Measurements from ENCODE around the gene THOC1. TPM values are rescaled to one million over a fixed set of nuclear protein-coding genes. Genes with fewer than 3 reads are reported as not detected.

THOC1 gene
- total and polyA plus RNA-seq, 2 donors from 2014 or later = 22.4 to 32.6 TPM

DNA sequence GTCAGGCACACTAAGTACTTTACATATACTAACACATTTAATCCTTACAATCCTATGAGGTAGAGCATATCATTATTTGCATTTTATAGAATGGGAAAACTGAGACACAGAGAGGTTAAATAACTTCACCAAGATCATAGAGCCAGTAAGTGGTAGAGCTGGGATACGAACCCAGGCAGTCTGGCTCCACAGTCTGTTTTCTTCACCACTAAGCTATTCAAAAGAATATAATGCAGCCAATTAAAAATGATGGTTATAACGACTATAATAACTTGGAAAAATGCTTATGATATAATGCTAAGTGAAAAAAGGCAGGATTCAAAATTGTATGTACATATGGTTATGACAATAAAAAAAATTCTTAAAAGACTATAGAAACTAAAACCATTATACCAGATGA, 7.3 kb downstream of the THOC1 start:
- Histone ChIP-seq H3K4me3 (ENCODE audit: low read length in 3 of 3) (no peak overlapping the region), H3K4me1 (ENCODE audit: control insufficient read depth in 2 of 3, insufficient read depth in 2 of 3, low read depth in 1 of 3, low read length in 3 of 3) (no peaks in the 10 kb centered on the region), H3K27ac (ENCODE audit: low read depth in 2 of 2, low read length in 2 of 2) (no peak overlapping the region), H3K9me3 (ENCODE audit: control insufficient read depth in 2 of 3, insufficient read depth in 1 of 3, low read length in 3 of 3) (no peaks in the 10 kb centered on the region), H3K27me3 (ENCODE audit: control insufficient read depth, insufficient read depth, low read length) (no peaks in the 10 kb centered on the region), H3K9ac (ENCODE audit: low read length in 3 of 3) (no peak overlapping the region), H3K36me3 (ENCODE audit: control insufficient read depth in 2 of 3, insufficient read depth in 3 of 3, low read length in 3 of 3) (peaks cover 19 to 55% (median 32%) of the 10 kb centered on the region in 3 donors)
- DNase-seq (no peak), FAIRE-seq (no peak)
- intact Hi-C loops (cut with DNase I) = no loop called here
- TF ChIP-seq, protein P1, sequence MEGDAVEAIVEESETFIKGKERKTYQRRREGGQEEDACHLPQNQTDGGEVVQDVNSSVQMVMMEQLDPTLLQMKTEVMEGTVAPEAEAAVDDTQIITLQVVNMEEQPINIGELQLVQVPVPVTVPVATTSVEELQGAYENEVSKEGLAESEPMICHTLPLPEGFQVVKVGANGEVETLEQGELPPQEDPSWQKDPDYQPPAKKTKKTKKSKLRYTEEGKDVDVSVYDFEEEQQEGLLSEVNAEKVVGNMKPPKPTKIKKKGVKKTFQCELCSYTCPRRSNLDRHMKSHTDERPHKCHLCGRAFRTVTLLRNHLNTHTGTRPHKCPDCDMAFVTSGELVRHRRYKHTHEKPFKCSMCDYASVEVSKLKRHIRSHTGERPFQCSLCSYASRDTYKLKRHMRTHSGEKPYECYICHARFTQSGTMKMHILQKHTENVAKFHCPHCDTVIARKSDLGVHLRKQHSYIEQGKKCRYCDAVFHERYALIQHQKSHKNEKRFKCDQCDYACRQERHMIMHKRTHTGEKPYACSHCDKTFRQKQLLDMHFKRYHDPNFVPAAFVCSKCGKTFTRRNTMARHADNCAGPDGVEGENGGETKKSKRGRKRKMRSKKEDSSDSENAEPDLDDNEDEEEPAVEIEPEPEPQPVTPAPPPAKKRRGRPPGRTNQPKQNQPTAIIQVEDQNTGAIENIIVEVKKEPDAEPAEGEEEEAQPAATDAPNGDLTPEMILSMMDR (IDR thresholded peaks at IDR 0.05; ENCODE audit: borderline replicate concordance, extremely low read depth, insufficient read depth) = no peak

DNA sequence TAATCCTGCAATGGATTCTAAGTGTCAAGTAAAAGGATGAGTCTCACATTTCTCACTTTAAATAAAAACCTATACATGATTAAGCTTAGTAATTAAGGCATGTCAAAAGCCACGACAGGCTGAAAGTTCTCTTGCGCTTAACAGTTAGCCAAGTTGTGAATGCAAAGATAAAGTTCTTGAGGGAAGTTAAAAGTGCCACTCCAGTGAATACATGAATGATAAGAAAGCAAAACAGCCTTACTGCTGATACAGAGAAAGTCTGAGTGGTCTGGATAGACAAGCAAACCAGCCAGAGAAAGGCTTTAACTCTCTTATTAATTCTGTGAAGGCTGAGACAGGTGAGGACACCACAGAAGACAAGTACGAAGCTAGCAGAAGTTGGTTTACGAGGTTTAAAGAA, 12.7 kb downstream of the THOC1 start:
- no peaks in the 10 kb centered on the region for H3K9me3 ChIP-seq (ENCODE audit: control insufficient read depth in 2 of 3, insufficient read depth in 1 of 3, low read length in 3 of 3)
- TF ChIP-seq, protein P1 (IDR thresholded peaks at IDR 0.05; ENCODE audit: borderline replicate concordance, extremely low read depth, insufficient read depth) = no peak
- no peak overlapping the region for H3K4me3 ChIP-seq (ENCODE audit: low read length in 3 of 3)
- no peaks in the 10 kb centered on the region for H3K4me1 ChIP-seq (ENCODE audit: control insufficient read depth in 2 of 3, insufficient read depth in 2 of 3, low read depth in 1 of 3, low read length in 3 of 3)
- intact Hi-C loops (cut with DNase I) = no loop called here
- peaks cover 19 to 67% (median 30%) of the 10 kb centered on the region in 3 donors for H3K36me3 ChIP-seq (ENCODE audit: control insufficient read depth in 2 of 3, insufficient read depth in 3 of 3, low read length in 3 of 3)
- no peaks in the 10 kb centered on the region for H3K27me3 ChIP-seq (ENCODE audit: control insufficient read depth, insufficient read depth, low read length)
- H3K9ac ChIP-seq (ENCODE audit: low read length in 3 of 3) = no peak overlapping the region
- DNase-seq (no peak), FAIRE-seq (no peak)
- H3K27ac ChIP-seq (ENCODE audit: low read depth in 2 of 2, low read length in 2 of 2) = no peak overlapping the region

DNA sequence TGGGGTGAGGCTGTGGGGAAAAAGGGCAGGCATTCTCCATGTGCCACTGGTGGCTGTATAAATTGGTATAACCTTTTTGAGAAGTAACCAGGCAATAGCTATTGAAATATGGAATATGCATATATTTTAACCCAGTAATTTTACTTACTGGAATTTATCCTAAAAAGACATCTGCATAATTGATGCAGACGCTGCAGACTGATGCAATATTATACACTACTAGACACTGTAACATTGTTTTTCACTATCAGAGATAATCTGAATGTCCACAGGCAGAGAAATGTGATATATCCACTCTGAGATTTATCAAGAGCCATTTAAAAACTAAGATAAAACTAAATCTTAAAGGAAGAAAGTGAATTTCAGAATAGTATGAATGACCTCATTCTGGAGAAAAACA, 14.7 kb downstream of the THOC1 start:
- Histone ChIP-seq H3K27ac (ENCODE audit: low read depth in 2 of 2, low read length in 2 of 2) (no peak overlapping the region), H3K27me3 (ENCODE audit: control insufficient read depth, insufficient read depth, low read length) (no peaks in the 10 kb centered on the region), H3K9me3 (ENCODE audit: control insufficient read depth in 2 of 3, insufficient read depth in 1 of 3, low read length in 3 of 3) (no peaks in the 10 kb centered on the region), H3K4me3 (ENCODE audit: low read length in 3 of 3) (no peak overlapping the region), H3K9ac (ENCODE audit: low read length in 3 of 3) (no peak overlapping the region), H3K36me3 (ENCODE audit: control insufficient read depth in 2 of 3, insufficient read depth in 3 of 3, low read length in 3 of 3) (peaks cover 21 to 61% (median 28%) of the 10 kb centered on the region in 3 donors), H3K4me1 (ENCODE audit: control insufficient read depth in 2 of 3, insufficient read depth in 2 of 3, low read depth in 1 of 3, low read length in 3 of 3) (no peaks in the 10 kb centered on the region)
- intact Hi-C loops (cut with DNase I) = no loop called here
- DNase-seq (no peak), FAIRE-seq (no peak)
- TF ChIP-seq, protein P1 (IDR thresholded peaks at IDR 0.05; ENCODE audit: borderline replicate concordance, extremely low read depth, insufficient read depth) = no peak

DNA sequence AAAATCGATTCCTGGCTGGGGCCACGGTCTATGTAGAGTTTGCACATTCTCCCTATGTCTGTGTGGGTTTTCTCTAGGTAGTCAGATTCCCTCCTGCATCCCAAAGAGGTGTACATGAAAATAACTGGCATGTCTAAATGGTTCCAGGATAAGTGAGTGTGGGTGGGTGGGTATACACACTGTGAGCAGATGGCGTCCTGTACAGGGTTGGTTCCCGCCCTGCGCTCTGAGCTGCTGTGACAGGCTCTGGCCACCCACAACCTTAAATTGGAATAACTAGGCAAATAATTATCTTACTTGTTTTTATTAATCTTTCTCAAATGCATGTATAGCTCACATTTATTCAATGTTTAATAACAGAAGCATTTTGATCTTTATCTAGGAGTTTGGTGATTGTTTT, 16.3 kb downstream of the THOC1 start:
- Histone ChIP-seq H3K36me3 (ENCODE audit: control insufficient read depth in 2 of 3, insufficient read depth in 3 of 3, low read length in 3 of 3) (peaks cover 18 to 55% (median 29%) of the 10 kb centered on the region in 3 donors), H3K27ac (ENCODE audit: low read depth in 2 of 2, low read length in 2 of 2) (no peak overlapping the region), H3K9me3 (ENCODE audit: control insufficient read depth in 2 of 3, insufficient read depth in 1 of 3, low read length in 3 of 3) (no peaks in the 10 kb centered on the region), H3K27me3 (ENCODE audit: control insufficient read depth, insufficient read depth, low read length) (no peaks in the 10 kb centered on the region), H3K9ac (ENCODE audit: low read length in 3 of 3) (no peak overlapping the region), H3K4me3 (ENCODE audit: low read length in 3 of 3) (no peak overlapping the region), H3K4me1 (ENCODE audit: control insufficient read depth in 2 of 3, insufficient read depth in 2 of 3, low read depth in 1 of 3, low read length in 3 of 3) (no peaks in the 10 kb centered on the region)
- no peak for FAIRE-seq
- no peak for DNase-seq
- TF ChIP-seq, protein P1 (IDR thresholded peaks at IDR 0.05; ENCODE audit: borderline replicate concordance, extremely low read depth, insufficient read depth) = no peak
- intact Hi-C loops (cut with DNase I) = no loop called here

All from kidney (tissue), 14 donors.